MM.1S (cell line): ENCODE measurements around the gene MFSD1.

ENCODE experiments used
- DNase-seq: peaks from one replicate; pipeline ENCODE4 v3.0.0-alpha.2; 2015
- H2AFZ ChIP-seq: fragments of 300-600 bp; sonication (generic); 2 replicates; pipeline ENCODE4 v1.6.0; 2016; ENCODE audit warnings: antibody characterized with exemption, low read length
- H3F3A ChIP-seq: fragments of 300-600 bp; sonication (generic); 2 replicates; pipeline ENCODE4 v1.6.1; 2016; ENCODE audit warnings: mild to moderate bottlenecking, antibody characterized with exemption, low read length, moderate library complexity, mixed read lengths; ENCODE audit not compliant: insufficient read depth
- H3K27ac ChIP-seq: fragments of 300-600 bp; sonication (generic); 2 replicates; pipeline ENCODE4 v1.5.1; 2016; ENCODE audit warnings: mild to moderate bottlenecking, low read length
- H3K27me3 ChIP-seq: fragments of 300-600 bp; sonication (generic); replicated peaks from 2 replicates; pipeline ENCODE4 v1.6.0; 2016; ENCODE audit warnings: low read length; ENCODE audit not compliant: insufficient read depth
- H3K36me3 ChIP-seq: fragments of 300-600 bp; sonication (generic); replicated peaks from 2 replicates; pipeline ENCODE4 v1.6.1; 2016; ENCODE audit warnings: mild to moderate bottlenecking, low read length, mixed read lengths; ENCODE audit not compliant: insufficient read depth
- H3K4me1 ChIP-seq: fragments of 300-600 bp; sonication (generic); 2 replicates; pipeline ENCODE4 v1.6.1; 2016; ENCODE audit warnings: low read length, mixed read lengths
- H3K4me2 ChIP-seq: fragments of 300-600 bp; sonication (generic); 2 replicates; pipeline ENCODE4 v1.6.0; 2016; ENCODE audit warnings: low read depth, low read length
- H3K4me3 ChIP-seq: fragments of 300-600 bp; sonication (generic); 2 replicates; pipeline ENCODE4 v1.5.1; 2016; ENCODE audit warnings: low read length, mixed read lengths
- H3K79me2 ChIP-seq: fragments of 300-600 bp; sonication (generic); 2 replicates; pipeline ENCODE4 v1.6.1; 2016; ENCODE audit warnings: mixed run types, low read length, mixed read lengths
- H3K9ac ChIP-seq: fragments of 300-600 bp; sonication (generic); 2 replicates; pipeline ENCODE4 v1.6.1; 2016; ENCODE audit warnings: low read length, mixed read lengths
- H3K9me2 ChIP-seq: fragments of 300-600 bp; sonication (generic); replicated peaks from 2 replicates; pipeline ENCODE4 v1.6.1; 2016; ENCODE audit warnings: mild to moderate bottlenecking, low read length, mixed read lengths; ENCODE audit not compliant: insufficient read depth
- H3K9me3 ChIP-seq: fragments of 300-600 bp; sonication (generic); replicated peaks from 2 replicates; pipeline ENCODE4 v1.6.1; 2016; ENCODE audit warnings: mild to moderate bottlenecking, low read length, mixed read lengths; ENCODE audit not compliant: insufficient read depth
- H4K20me1 ChIP-seq: fragments of 300-600 bp; sonication (generic); 2 replicates; pipeline ENCODE4 v1.6.1; 2016; ENCODE audit warnings: mild to moderate bottlenecking, low read length, moderate library complexity, mixed read lengths; ENCODE audit not compliant: insufficient read depth
- CTCF ChIP-seq: fragments of 300-600 bp; sonication (generic); IDR thresholded peaks from 2 replicates; pipeline ENCODE4 v1.5.1; 2016; ENCODE audit warnings: antibody characterized with exemption, low read length, mixed read lengths
- EZH2 ChIP-seq: fragments of 300-600 bp; sonication (generic); optimal IDR thresholded peaks from 2 replicates; pipeline ENCODE3; 2017; ENCODE audit warnings: low read depth, mild to moderate bottlenecking, antibody characterized with exemption, low read length, mixed read lengths
- EZH2phosphoT487 ChIP-seq: fragments of 300-600 bp; sonication (generic); IDR thresholded peaks from 2 replicates; pipeline ENCODE4 v1.6.1; 2018; ENCODE audit warnings: antibody characterized with exemption, low read length

The MFSD1 gene

DNA sequence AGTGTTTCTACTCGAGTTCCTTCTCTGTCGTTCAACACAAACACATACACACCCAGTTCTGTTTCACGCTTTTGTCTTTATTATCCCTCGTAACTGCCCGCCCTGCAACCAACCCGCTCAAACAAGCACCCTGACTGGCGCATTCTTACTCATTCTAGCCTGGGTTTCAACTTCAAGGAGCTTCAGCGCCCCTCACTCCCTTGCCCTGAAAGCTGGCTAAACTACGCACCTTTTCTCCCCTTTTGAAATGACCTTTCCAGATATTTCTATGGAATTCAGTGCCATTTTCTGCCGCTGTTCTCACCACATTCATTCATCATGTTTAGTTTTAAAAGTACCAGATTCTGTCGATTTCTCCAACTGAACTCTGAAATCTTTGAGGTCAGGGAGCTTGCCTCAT is 653 bp upstream of the MFSD1 start:
- Histone ChIP-seq H4K20me1 (no peaks in the 10 kb centered on the region), H2AFZ (peak overlapping the region; percentile 84), H3K9ac (peak overlapping the region; percentile 72; the same call in 1 of the 2 replicates)

DNA sequence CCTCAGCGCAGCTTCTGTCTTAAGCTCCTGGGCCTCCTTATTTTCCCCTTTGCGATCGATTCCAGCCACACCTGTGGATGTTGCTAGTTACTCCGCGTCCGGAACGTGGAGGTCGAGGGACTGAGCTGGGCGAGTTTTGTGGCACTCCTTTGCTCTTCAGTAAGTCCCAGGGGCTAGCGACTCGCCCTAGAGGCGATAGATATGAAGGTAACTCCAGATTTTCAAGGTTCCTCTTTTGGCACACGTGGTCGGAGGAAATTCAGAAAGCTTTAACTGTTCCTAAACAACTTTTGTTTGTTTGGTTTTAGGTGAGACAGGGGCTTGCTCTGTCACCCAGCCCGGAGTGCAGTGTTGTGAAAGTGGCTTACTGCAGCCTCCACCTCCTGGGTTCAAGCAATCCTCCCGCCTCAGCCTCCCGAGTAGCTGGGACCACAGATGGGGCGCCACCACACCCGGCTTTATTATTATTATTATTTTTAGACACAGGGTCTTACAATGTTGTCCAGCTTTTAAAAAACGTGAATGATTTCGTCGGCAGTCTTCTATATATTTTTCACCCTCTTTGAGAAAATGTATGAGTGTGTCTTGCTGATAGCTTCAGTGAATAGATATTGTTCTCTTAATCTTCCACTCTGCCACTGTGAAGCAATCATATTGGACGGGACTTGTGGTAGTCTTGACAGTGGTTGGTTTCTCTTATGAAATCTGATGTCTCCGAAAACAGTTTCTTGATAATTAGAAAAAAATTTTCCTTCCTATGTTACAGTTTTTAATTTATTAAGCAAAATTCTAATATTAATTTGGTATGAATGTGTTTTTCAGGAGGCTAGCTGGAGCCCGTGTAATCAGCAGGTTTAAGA is 785 bp downstream of the MFSD1 start:
- Histone ChIP-seq H3K9ac (peak overlapping the region; percentile 72), H4K20me1 (no peaks in the 10 kb centered on the region), H3F3A (peaks cover 4% of the 10 kb centered on the region; the same call in 1 of the 2 replicates), H3K4me1 (peaks cover 12% of the 10 kb centered on the region; the same call in 1 of the 2 replicates), H3K9me2 (no peaks in the 10 kb centered on the region), H3K36me3 (no peaks in the 10 kb centered on the region; the same call in 1 of the 2 replicates), H2AFZ (peak overlapping the region; percentile 84), H3K27ac (peak overlapping the region; percentile 10; the same call in 1 of the 2 replicates), H3K4me2 (peak overlapping the region; percentile 88), H3K79me2 (peaks cover 37% of the 10 kb centered on the region), H3K27me3 (no peaks in the 10 kb centered on the region), H3K9me3 (no peaks in the 10 kb centered on the region), H3K4me3 (peak overlapping the region; percentile 80)
- DNase-seq: peak; percentile 53
- TF ChIP-seq EZH2phosphoT487 (no peak), CTCF (no peak), EZH2 (no peak)

More for the DNA sequence above, 653 bp upstream of the MFSD1 start:
- peaks cover 12% of the 10 kb centered on the region; the same call in 1 of the 2 replicates for H3K4me1 ChIP-seq
- no peaks in the 10 kb centered on the region for H3K9me2 ChIP-seq
- no peaks in the 10 kb centered on the region for H3K27me3 ChIP-seq
- no peaks in the 10 kb centered on the region for H3K36me3 ChIP-seq
- peaks cover 37% of the 10 kb centered on the region for H3K79me2 ChIP-seq
- no peak overlapping the region for H3K27ac ChIP-seq
- TF ChIP-seq EZH2phosphoT487 (no peak), EZH2 (no peak), CTCF (no peak)
- DNase-seq: no peak
- H3K9me3 ChIP-seq: no peaks in the 10 kb centered on the region
- H3K4me2 ChIP-seq: peak overlapping the region; percentile 88
- 0 out of 2 replicates have a peak, but pooled peaks cover 4% of the 10 kb centered on the region for H3F3A ChIP-seq
- peak overlapping the region; percentile 80 for H3K4me3 ChIP-seq

DNA sequence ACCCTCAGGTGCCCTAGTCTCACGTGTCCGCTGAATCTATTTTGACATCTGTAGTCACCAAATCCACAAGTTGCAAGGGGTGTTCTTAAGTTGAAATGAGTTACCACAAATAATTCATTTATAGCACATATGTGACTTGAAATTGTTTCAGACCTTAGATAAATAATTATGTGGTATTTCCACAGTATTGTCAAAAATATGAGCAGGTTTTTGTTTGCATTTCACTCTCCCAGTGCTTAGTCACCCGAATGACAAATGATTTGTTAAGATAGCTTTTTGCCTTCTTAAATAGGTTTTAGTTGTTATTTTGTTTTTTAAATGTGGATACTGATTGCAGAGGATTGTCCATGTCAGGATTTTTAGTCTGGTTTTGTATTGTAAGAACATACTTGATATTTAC is 2.6 kb downstream of the MFSD1 start:
- H3K27ac ChIP-seq: no peak overlapping the region
- no peak overlapping the region for H3K9ac ChIP-seq
- no peak overlapping the region for H3K4me3 ChIP-seq

More for the DNA sequence above, 2.6 kb downstream of the MFSD1 start:
- peaks cover 37% of the 10 kb centered on the region for H3K79me2 ChIP-seq
- no peak overlapping the region for H2AFZ ChIP-seq
- H3K4me1 ChIP-seq: peaks cover 25% of the 10 kb centered on the region
- H3K9me2 ChIP-seq: no peaks in the 10 kb centered on the region
- H3K27me3 ChIP-seq: no peaks in the 10 kb centered on the region
- H3K9me3 ChIP-seq: no peaks in the 10 kb centered on the region
- DNase-seq: no peak
- peaks cover 4% of the 10 kb centered on the region; the same call in 1 of the 2 replicates for H3F3A ChIP-seq
- H3K36me3 ChIP-seq: no peaks in the 10 kb centered on the region; the same call in 1 of the 2 replicates
- TF ChIP-seq EZH2 (no peak), EZH2phosphoT487 (no peak), CTCF (no peak)
- H4K20me1 ChIP-seq: no peaks in the 10 kb centered on the region
- no peak overlapping the region for H3K4me2 ChIP-seq
